Type B pancreatic cell (in vitro differentiated cells): Measurements from ENCODE around the gene SYTL3. TPM values are rescaled to one million over a fixed set of nuclear protein-coding genes. Genes with fewer than 3 reads are reported as not detected.

Source experiments
- DNase-seq: peaks from one replicate; pipeline ENCODE4 v3.0.0; 2021; ENCODE audit warnings: mixed read lengths; ENCODE audit not compliant: unreplicated experiment; ENCODE audit errors: extremely low spot score
- H3K27ac Mint-ChIP-seq: 2 replicates; pipeline ENCODE4 v1.8.0; 2021; ENCODE audit warnings: mild to moderate bottlenecking, mixed read lengths
- H3K27me3 Mint-ChIP-seq: 2 replicates; pipeline ENCODE4 v1.8.0; 2021; ENCODE audit warnings: mixed read lengths
- H3K36me3 Mint-ChIP-seq: 2 replicates; pipeline ENCODE4 v1.8.0; 2021; ENCODE audit warnings: mixed read lengths
- H3K4me1 Mint-ChIP-seq: one replicate; pipeline ENCODE4 v1.8.0; 2021; ENCODE audit warnings: mixed read lengths; ENCODE audit not compliant: unreplicated experiment
- H3K4me3 Mint-ChIP-seq: 2 replicates; pipeline ENCODE4 v1.8.0; 2021; ENCODE audit warnings: mild to moderate bottlenecking, mixed read lengths
- H3K9me3 Mint-ChIP-seq: 2 replicates; pipeline ENCODE4 v1.8.0; 2021; ENCODE audit warnings: mixed read lengths
- total RNA-seq: library from RNA; stranded (reverse); gene quantifications from 2 replicates; pipeline ENCODE4 v1.2.1, GENCODE V29; 2021; ENCODE audit warnings: low replicate concordance
- TF ChIP-seq, protein P1 (sequence below): fragments of 200-600 bp; sonication (generic); conservative IDR thresholded peaks from 2 replicates; pipeline ENCODE4 v1.5.0; 2021; ENCODE audit warnings: antibody characterized with exemption, mild to moderate bottlenecking

Gene SYTL3
- total RNA-seq, 1 donor from 2014 or later: 2.2 TPM

DNA sequence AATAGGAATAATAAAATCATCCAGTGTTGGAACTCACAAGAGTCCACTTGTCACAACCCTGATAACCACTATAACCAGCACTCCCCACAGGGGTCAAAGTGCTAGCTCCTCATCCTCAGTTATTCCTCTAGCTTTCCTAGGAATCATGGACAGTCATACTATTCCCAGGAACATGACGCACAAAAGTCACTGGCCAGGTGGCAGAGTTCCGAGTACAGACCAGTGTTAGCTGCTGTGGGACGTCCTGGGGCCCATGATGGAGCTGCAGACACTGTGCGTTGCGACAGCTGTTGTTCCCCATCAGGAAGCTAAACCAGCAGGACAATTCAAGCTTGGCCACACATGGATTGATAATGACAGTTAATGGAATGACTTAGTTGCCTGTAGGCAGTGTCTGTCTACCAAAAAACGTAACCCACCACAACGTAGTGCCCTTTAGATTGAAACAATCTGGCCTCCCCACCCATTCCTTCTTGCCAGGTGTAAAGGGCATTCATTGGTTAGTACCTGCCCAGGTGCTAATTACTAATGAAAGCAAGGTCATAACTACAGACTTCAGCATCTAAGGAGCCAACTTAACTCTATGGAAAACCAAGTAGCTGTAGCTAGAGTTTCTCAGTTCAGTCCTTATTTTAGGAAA is 151.9 kb downstream of the SYTL3 start:
- DNase-seq: no peak
- Mint-ChIP-seq H3K27me3 (no peaks in the 10 kb centered on the region), H3K9me3 (no peaks in the 10 kb centered on the region), H3K4me1 (peaks cover 59% of the 10 kb centered on the region), H3K36me3 (peaks cover 24% of the 10 kb centered on the region), H3K27ac (peak overlapping the region; percentile 93), H3K4me3 (peak overlapping the region; percentile 65)
- TF ChIP-seq, protein P1, sequence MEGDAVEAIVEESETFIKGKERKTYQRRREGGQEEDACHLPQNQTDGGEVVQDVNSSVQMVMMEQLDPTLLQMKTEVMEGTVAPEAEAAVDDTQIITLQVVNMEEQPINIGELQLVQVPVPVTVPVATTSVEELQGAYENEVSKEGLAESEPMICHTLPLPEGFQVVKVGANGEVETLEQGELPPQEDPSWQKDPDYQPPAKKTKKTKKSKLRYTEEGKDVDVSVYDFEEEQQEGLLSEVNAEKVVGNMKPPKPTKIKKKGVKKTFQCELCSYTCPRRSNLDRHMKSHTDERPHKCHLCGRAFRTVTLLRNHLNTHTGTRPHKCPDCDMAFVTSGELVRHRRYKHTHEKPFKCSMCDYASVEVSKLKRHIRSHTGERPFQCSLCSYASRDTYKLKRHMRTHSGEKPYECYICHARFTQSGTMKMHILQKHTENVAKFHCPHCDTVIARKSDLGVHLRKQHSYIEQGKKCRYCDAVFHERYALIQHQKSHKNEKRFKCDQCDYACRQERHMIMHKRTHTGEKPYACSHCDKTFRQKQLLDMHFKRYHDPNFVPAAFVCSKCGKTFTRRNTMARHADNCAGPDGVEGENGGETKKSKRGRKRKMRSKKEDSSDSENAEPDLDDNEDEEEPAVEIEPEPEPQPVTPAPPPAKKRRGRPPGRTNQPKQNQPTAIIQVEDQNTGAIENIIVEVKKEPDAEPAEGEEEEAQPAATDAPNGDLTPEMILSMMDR: no peak

DNA sequence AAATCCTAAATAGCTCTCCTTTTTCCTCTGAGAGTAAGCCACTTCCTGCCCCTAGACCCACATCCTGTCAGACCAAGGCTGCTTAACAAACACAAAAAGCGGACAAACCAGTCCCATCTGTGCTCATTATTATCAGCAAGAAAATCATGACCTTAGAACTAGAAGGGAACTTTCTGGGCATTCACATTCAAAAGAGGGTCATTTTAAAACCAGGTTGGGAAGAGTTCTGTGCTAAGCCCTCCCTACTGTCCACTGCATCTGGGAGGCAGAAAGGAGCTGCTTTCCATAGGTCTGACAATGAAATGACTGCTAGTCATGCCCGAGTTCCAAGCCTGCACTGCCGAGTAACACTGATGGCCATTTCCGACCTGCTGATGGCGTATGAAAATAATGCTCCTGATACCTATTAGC is 153.9 kb downstream of the SYTL3 start:
- Mint-ChIP-seq H3K27me3 (no peaks in the 10 kb centered on the region), H3K27ac (peak overlapping the region; percentile 79), H3K9me3 (no peaks in the 10 kb centered on the region), H3K4me3 (peak overlapping the region; percentile 57), H3K4me1 (peaks cover 56% of the 10 kb centered on the region), H3K36me3 (peaks cover 32% of the 10 kb centered on the region)
- TF ChIP-seq, protein P1: no peak
- DNase-seq: no peak

DNA sequence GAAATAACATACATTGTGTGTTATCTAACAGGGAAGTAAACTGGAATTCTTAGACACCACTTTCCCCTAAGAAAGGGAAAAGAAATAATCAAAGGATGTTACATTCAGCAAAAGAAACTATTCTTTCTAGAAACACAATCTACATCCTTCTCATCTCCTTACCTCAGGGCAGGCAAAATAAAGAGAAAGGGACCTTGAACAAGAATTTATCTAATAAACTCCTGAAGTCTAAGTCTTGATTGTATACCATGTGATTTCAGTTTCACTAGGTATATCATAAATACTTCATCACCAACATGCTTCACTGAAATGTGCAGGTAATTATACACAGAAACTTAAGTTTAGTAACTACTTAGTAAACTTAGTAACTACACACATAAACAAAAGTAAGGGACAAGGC is 154.4 kb downstream of the SYTL3 start:
- Mint-ChIP-seq H3K36me3 (peaks cover 36% of the 10 kb centered on the region), H3K27me3 (no peaks in the 10 kb centered on the region), H3K4me3 (peak overlapping the region; percentile 57), H3K4me1 (peaks cover 56% of the 10 kb centered on the region), H3K9me3 (no peaks in the 10 kb centered on the region), H3K27ac (peak overlapping the region; percentile 79)
- TF ChIP-seq, protein P1: no peak
- DNase-seq: no peak

DNA sequence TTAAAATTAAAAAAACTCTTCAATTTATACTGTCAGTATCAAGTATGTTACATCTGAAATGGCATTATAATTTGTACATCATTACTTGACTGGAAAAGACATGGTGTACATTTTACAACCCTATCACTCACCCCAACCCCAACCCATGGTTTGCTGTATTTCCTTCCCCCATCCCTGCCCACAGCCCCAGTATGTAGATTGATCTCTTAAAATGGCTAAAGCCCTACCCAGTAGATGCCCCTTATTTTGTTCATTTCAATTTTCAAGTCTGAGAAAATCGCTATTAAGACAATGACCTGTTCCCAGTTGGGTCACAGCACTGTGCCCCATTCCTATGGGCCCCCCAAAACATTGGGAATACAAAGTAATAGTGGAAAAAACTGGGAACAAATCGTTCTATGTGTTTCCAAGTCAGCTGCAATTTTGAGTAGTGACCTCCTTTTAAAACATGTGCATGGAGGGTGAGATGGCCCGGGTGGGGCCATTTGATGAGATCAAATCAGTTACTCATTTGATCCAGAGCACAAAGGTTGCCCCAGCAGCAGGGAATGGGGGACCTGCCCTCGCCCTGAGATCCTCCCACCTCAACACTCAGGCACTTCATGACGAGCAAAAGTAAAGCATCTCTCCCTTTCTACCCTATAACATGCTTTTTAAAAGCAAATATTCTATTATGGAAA is 156.0 kb downstream of the SYTL3 start:
- Mint-ChIP-seq H3K36me3 (peaks cover 47% of the 10 kb centered on the region), H3K27me3 (no peaks in the 10 kb centered on the region), H3K27ac (peak overlapping the region; percentile 92), H3K9me3 (no peaks in the 10 kb centered on the region), H3K4me3 (peak overlapping the region; percentile 39), H3K4me1 (peaks cover 60% of the 10 kb centered on the region)
- no peak for DNase-seq
- TF ChIP-seq, protein P1: no peak

DNA sequence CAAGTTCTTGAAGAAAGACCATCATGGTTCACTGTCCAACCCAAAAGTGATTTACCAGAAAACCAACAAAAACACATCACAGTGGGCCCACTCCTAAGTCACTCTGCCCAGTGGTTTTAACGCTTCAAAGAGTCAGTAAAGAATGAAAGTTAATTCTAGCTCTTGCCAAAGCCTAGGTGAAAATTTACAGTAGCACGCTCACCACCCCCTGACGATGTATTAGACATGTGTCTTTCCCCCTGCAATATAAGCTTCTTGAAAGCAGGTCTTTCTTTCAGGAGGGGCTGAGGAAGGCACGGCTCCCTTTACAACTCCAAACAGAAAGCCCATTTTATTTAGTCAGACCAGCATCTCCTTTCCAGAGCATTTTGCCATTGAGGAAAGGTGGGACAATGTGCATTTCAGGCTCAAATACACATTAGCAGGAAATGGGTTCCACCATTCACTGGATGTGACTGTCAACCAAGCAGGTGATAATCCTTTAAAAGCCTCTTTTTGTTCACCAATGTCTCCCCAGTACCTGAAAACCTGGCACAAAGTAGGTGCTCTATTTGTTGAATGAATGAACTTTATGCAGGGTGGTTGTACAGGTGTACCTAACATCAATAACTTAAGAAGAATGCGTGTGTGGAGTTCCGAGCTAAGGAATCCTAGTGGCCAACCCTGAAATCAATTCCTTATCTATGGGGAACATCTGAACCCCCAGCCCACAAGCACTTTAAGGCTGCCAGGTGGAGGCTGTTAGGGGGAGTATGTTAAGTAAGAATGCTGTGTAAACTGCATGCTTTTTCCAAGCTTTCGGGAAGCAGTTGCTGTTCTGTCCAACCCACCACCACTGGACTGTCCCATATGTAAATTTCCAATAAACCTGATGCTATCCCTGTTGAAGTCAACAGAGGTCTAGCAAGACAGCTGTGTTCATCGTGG is 157.9 kb downstream of the SYTL3 start:
- TF ChIP-seq, protein P1: no peak
- Mint-ChIP-seq H3K4me3 (peak overlapping the region; percentile 46), H3K4me1 (peaks cover 58% of the 10 kb centered on the region), H3K27ac (peak overlapping the region; percentile 92), H3K27me3 (no peaks in the 10 kb centered on the region), H3K9me3 (no peaks in the 10 kb centered on the region), H3K36me3 (peaks cover 44% of the 10 kb centered on the region)
- no peak for DNase-seq
